Stimulated activated CD4-positive, alpha-beta T cell treated with anti-CD3 and anti-CD28 coated beads, TNF-alpha, amount 100 ng/mL, for 4 hours (primary cell): Measurements from ENCODE around the gene ALPP.
"Not testable (repeated sequence)": the region's sequence is repeated elsewhere in the genome, so short reads cannot be mapped to it uniquely, and the experiment has no call there.

Experiments used
- DNase-seq, 3 experiments: peaks; one replicate each; pipeline ENCODE4 v3.0.0-alpha.2; 2020; ENCODE audit warnings: low read depth in 3 of 3

ALPP gene

GRCh38 chr2:232422051-232422450 lies 43.5 kb downstream of the ALPP start:
- no peak for DNase-seq

GRCh38 chr2:232422996-232423395 lies 44.4 kb downstream of the ALPP start:
- not testable (repeated sequence) for DNase-seq

GRCh38 chr2:232423407-232423806 lies 44.9 kb downstream of the ALPP start:
- DNase-seq = not testable (repeated sequence)

- DNase-seq = no peak
Measured at GRCh38 chr2:232431705-232432590, 53.4 kb downstream of the ALPP start.
